ENCODE measurements around the gene SEPTIN1.

GRCh38 chr16:30395155-30395991 lies 13.0 kb upstream of the SEPTIN1 start, which contains the start of gene ZNF48:
- TF ChIP-seq POLR2AphosphoS5 (IDR thresholded peaks at IDR 0.05; ENCODE audit: low read depth, low read length) (peak; percentile 67), CEBPB (IDR thresholded peaks at IDR 0.05; ENCODE audit: low read depth) (no peak), CTCF (IDR thresholded peaks at IDR 0.05 in 2 of 3, conservative IDR thresholded peaks at IDR 0.05 in 1 of 3; ENCODE audit: borderline replicate concordance in 1 of 3, insufficient read depth in 1 of 3, low read depth in 2 of 3, low read length in 2 of 3) (peak in 1 of 3 experiments; percentile 28; a peak in 2 of 6 replicates), SP1 (IDR thresholded peaks at IDR 0.05; ENCODE audit: low read depth) (no peak; the same call in 1 of the 2 replicates), POLR2A (IDR thresholded peaks at IDR 0.05; ENCODE audit: borderline replicate concordance, extremely low read depth, insufficient read depth, insufficient read length) (no peak), TCF7L2 (IDR thresholded peaks at IDR 0.05; ENCODE audit: borderline replicate concordance, extremely low read depth, insufficient read depth, insufficient read length) (peak; percentile 52), EZH2phosphoT487 (IDR thresholded peaks at IDR 0.05; ENCODE audit: borderline replicate concordance) (no peak), MAX (IDR thresholded peaks at IDR 0.05) (peak; percentile 60), EZH2 (IDR thresholded peaks at IDR 0.05) (no peak), JUND (IDR thresholded peaks at IDR 0.05) (no peak)

All from HCT116 (cell line).